Measurements from ENCODE around the gene ZNF280B. TPM values are rescaled to one million over a fixed set of nuclear protein-coding genes. Genes with fewer than 3 reads are reported as not detected.

Gene ZNF280B, protein sequence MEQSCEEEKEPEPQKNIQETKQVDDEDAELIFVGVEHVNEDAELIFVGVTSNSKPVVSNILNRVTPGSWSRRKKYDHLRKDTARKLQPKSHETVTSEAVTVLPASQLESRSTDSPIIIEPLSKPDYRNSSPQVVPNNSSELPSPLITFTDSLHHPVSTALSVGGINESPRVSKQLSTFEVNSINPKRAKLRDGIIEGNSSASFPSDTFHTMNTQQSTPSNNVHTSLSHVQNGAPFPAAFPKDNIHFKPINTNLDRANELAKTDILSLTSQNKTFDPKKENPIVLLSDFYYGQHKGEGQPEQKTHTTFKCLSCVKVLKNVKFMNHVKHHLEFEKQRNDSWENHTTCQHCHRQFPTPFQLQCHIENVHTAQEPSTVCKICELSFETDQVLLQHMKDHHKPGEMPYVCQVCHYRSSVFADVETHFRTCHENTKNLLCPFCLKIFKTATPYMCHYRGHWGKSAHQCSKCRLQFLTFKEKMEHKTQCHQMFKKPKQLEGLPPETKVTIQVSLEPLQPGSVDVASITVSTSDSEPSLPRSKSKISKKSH
- total RNA-seq, result 1 to 10 TPM in 2 of 3 donors, under 1 TPM in 1; 0.99 to 1.8 (median 1.6) TPM
- total RNA-seq (2013), result 2.0 TPM

DNA sequence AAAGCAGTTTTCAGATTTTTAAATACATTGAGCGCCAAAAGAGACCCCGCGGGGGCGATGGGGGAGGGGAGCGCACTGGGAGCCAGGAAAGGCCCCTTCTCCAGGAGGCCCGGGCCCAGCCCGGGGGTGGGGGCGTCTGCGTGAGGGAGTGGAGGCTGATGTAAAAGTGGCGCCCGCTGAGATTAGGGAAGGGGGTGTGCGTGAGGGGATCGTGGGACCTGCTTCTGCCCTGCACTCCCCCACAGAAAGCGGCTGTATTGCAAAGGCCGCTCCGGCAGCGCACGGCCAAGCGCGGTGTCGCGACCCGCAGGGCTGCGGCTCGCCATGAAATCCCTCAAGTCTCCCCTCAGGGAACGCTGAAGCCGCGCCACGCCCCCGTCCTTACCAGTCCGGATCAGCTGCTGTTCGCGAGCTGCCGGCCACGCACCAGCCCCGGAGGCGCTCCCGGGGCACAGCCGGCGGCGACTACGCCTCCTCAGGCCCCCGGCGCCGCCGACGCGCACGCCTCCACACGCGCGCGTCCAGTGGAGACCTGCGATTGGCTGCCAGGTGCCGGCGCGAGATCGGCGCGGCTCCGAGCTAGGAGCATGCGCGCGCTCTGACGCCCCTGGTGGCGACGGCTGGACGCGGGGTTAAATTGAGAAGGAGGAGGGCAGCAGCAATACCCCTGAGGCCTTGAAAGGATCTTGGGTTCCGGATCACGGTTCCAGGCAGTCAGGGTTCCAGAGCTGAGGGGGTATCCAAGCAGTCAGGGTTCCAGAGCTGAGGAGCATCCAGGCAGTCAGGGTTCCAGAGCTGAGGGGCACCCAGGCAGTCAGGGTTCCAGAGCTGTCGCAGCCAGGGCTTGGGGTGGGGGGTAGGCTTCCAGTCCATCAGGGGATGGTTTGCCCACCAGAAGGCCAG is at the start of gene ZNF280B:
ZNF280B (minus strand) TSS at position 469 of the 903 bp plus-strand sequence. CDS start 19,344 bp downstream, outside the sequence.
- H3K27ac ChIP-seq (ENCODE audit: low read length), result no peak within 1 kb of the TSS
- H3K4me1 ChIP-seq (ENCODE audit: control insufficient read depth, insufficient read depth, low read length), result peaks cover 12% of the 10 kb centered on the region
- WGBS (ENCODE audit: insufficient coverage), result 3% methylated on average over 71 of the region's 72 CpGs
- intact Hi-C loops (cut with micrococcal nuclease), result no loop called here
- TF ChIP-seq, protein P1, sequence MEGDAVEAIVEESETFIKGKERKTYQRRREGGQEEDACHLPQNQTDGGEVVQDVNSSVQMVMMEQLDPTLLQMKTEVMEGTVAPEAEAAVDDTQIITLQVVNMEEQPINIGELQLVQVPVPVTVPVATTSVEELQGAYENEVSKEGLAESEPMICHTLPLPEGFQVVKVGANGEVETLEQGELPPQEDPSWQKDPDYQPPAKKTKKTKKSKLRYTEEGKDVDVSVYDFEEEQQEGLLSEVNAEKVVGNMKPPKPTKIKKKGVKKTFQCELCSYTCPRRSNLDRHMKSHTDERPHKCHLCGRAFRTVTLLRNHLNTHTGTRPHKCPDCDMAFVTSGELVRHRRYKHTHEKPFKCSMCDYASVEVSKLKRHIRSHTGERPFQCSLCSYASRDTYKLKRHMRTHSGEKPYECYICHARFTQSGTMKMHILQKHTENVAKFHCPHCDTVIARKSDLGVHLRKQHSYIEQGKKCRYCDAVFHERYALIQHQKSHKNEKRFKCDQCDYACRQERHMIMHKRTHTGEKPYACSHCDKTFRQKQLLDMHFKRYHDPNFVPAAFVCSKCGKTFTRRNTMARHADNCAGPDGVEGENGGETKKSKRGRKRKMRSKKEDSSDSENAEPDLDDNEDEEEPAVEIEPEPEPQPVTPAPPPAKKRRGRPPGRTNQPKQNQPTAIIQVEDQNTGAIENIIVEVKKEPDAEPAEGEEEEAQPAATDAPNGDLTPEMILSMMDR (IDR thresholded peaks at IDR 0.05), result peak; percentile 65
- Mint-ChIP-seq H3K9me3 (peaks cover 0 to 3% of the 10 kb centered on the region in 2 donors), H3K27me3 (ENCODE audit: low read depth in 2 of 2) (peaks cover 8 to 16% of the 10 kb centered on the region in 2 donors), H3K27ac (peak within 1 kb of the TSS in 1 of 2 donors; percentile 59), H3K36me3 (no peaks in the 10 kb centered on the region), H3K4me3 (peak within 1 kb of the TSS; percentile 83), H3K4me1 (peaks cover 6 to 10% of the 10 kb centered on the region in 2 donors)
- peak within 1 kb of the TSS; percentile 84 for H3K4me3 ChIP-seq (ENCODE audit: low read length)
- H3K27me3 ChIP-seq (ENCODE audit: control insufficient read depth, insufficient read depth, low read length), result no peaks in the 10 kb centered on the region
- no peaks in the 10 kb centered on the region for H3K9me3 ChIP-seq (ENCODE audit: control insufficient read depth, insufficient read depth, low read length)
- no peaks in the 10 kb centered on the region for H3K36me3 ChIP-seq (ENCODE audit: control insufficient read depth, insufficient read depth, low read length)
- ATAC-seq (peak; percentile 96 to 99 (median 99)), DNase-seq (peak; percentile 79 to 91)

DNA sequence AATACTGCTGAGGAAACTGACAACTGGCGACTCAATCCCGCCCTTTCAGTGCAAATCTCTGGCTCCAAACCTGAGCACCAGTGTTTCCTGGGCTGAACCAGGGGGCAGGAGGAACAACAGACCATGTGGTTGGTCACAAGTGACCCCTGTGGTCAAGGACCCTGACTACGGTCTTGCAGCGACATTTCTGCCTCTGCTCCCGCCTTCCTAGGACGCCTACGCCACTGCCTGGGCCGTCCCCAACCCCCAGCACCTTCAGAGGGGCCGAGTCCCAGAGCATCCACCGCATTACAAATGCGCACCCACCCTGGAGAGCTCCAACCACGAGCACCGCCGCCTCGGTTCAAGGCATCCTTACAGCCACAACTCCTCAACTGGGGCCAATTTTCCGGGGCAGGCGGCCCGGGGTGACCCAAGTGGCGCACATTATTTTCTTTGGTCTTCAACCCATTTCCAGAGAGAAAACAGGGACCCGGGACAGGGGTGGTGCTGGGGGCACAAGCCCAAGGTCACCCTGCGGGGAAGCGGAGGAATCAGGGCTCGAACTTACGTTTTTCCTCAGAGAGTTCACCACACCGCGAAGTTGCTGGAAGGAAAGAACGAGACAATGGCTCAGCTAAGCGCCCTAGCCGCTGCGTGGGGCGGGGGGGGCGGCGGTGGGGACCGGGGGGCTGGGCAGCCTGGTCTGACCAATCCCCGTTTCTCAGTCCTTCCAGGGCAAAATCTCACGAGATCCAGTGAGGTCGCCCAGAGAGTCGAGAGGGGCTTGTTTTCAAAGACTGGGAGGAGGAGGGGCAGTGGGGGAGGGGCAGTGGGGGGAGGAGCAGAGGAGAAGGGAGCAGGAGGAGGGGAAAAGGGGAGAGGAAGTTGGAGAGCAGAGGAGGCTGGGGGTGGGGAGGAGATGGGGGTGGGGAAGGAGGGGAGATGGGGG is 48.7 kb upstream of the ZNF280B start:
- intact Hi-C loops (cut with micrococcal nuclease), result no loop called here
- H3K27me3 ChIP-seq (ENCODE audit: control insufficient read depth, insufficient read depth, low read length), result no peaks in the 10 kb centered on the region

DNA sequence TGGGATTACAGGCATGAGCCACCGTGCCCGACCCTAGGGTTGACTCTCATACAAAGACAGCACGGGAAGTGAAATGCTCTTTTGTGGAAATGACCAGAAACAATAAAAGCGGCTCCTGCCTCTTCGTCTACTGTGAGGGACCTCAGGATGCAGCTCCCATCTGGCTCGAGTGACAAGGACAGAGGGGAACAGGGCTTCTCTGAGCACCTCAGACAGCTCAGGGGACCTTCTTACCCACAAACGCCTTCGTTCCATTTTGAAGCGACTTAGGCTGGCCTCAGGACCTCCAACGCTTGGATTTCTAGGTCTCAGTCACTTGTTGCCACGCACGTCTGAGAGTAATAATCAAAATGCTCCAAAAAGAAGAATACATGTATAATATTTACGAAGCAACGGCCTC is 48.0 kb upstream of the ZNF280B start:
- no peak for ATAC-seq
- no peaks in the 10 kb centered on the region for H3K27me3 ChIP-seq (ENCODE audit: control insufficient read depth, insufficient read depth, low read length)
- H3K27ac ChIP-seq (ENCODE audit: low read length), result no peak overlapping the region
- peaks cover 6% of the 10 kb centered on the region for H3K4me1 ChIP-seq (ENCODE audit: control insufficient read depth, insufficient read depth, low read length)
- no peaks in the 10 kb centered on the region for H3K36me3 ChIP-seq (ENCODE audit: control insufficient read depth, insufficient read depth, low read length)
- intact Hi-C loops (cut with micrococcal nuclease), result no loop called here
- no peak for DNase-seq
- H3K4me3 ChIP-seq (ENCODE audit: low read length), result no peak overlapping the region
- WGBS (ENCODE audit: insufficient coverage), result 94% methylated on average over 14 of the region's 14 CpGs
- Mint-ChIP-seq H3K27ac (no peak overlapping the region), H3K27me3 (ENCODE audit: low read depth in 2 of 2) (peaks cover 4 to 6% of the 10 kb centered on the region in 2 donors), H3K4me1 (peaks cover 0 to 5% of the 10 kb centered on the region in 2 donors), H3K9me3 (no peaks in the 10 kb centered on the region), H3K36me3 (no peaks in the 10 kb centered on the region), H3K4me3 (no peak overlapping the region)
- TF ChIP-seq, protein P1 (IDR thresholded peaks at IDR 0.05), result no peak
- H3K9me3 ChIP-seq (ENCODE audit: control insufficient read depth, insufficient read depth, low read length), result no peaks in the 10 kb centered on the region

More for the DNA sequence above, 48.7 kb upstream of the ZNF280B start:
- Mint-ChIP-seq H3K4me3 (no peak overlapping the region), H3K27me3 (ENCODE audit: low read depth in 2 of 2) (peaks cover 4 to 6% of the 10 kb centered on the region in 2 donors), H3K36me3 (no peaks in the 10 kb centered on the region), H3K4me1 (peaks cover 0 to 5% of the 10 kb centered on the region in 2 donors), H3K27ac (no peak overlapping the region), H3K9me3 (no peaks in the 10 kb centered on the region)
- Histone ChIP-seq H3K4me1 (ENCODE audit: control insufficient read depth, insufficient read depth, low read length) (peaks cover 6% of the 10 kb centered on the region), H3K27ac (ENCODE audit: low read length) (no peak overlapping the region), H3K4me3 (ENCODE audit: low read length) (no peak overlapping the region), H3K36me3 (ENCODE audit: control insufficient read depth, insufficient read depth, low read length) (no peaks in the 10 kb centered on the region), H3K9me3 (ENCODE audit: control insufficient read depth, insufficient read depth, low read length) (no peaks in the 10 kb centered on the region)
- ATAC-seq (no peak), DNase-seq (no peak)
- 95% methylated on average over 35 of the region's 38 CpGs for WGBS (ENCODE audit: insufficient coverage)
- TF ChIP-seq, protein P1 (IDR thresholded peaks at IDR 0.05), result no peak

All from natural killer cell (primary cell).